ENCODE measurements around the gene PSMB7. TPM values are rescaled to one million over a fixed set of nuclear protein-coding genes. Genes with fewer than 3 reads are reported as not detected.

The PSMB7 gene
- total and polyA plus RNA-seq, 2 donors from 2014 or later = 105 to 250 TPM

GRCh38 chr9:124442826-124443225 lies 27.6 kb upstream of the PSMB7 start:
- Histone ChIP-seq H3K27ac (ENCODE audit: low read depth in 2 of 2, low read length in 2 of 2) (no peak overlapping the region), H3K27me3 (ENCODE audit: control insufficient read depth, insufficient read depth, low read length) (no peaks in the 10 kb centered on the region), H3K4me3 (ENCODE audit: low read length in 3 of 3) (no peak overlapping the region), H3K9ac (ENCODE audit: low read length in 3 of 3) (no peak overlapping the region), H3K4me1 (ENCODE audit: control insufficient read depth in 2 of 3, insufficient read depth in 2 of 3, low read depth in 1 of 3, low read length in 3 of 3) (no peaks in the 10 kb centered on the region), H3K9me3 (ENCODE audit: control insufficient read depth in 2 of 3, insufficient read depth in 1 of 3, low read length in 3 of 3) (peaks cover 0 to 3% (median 2%) of the 10 kb centered on the region in 3 donors), H3K36me3 (ENCODE audit: control insufficient read depth in 2 of 3, insufficient read depth in 3 of 3, low read length in 3 of 3) (no peaks in the 10 kb centered on the region)
- DNase-seq (no peak), FAIRE-seq (no peak)
- no peak for TF ChIP-seq CTCF (IDR thresholded peaks at IDR 0.05; ENCODE audit: borderline replicate concordance, extremely low read depth, insufficient read depth)
- intact Hi-C loops (cut with DNase I) = no loop called here

- Histone ChIP-seq H3K27ac (ENCODE audit: low read depth in 2 of 2, low read length in 2 of 2) (no peak overlapping the region), H3K9ac (ENCODE audit: low read length in 3 of 3) (no peak overlapping the region), H3K4me1 (ENCODE audit: control insufficient read depth in 2 of 3, insufficient read depth in 2 of 3, low read depth in 1 of 3, low read length in 3 of 3) (no peaks in the 10 kb centered on the region), H3K36me3 (ENCODE audit: control insufficient read depth in 2 of 3, insufficient read depth in 3 of 3, low read length in 3 of 3) (no peaks in the 10 kb centered on the region), H3K4me3 (ENCODE audit: low read length in 3 of 3) (no peak overlapping the region), H3K27me3 (ENCODE audit: control insufficient read depth, insufficient read depth, low read length) (no peaks in the 10 kb centered on the region), H3K9me3 (ENCODE audit: control insufficient read depth in 2 of 3, insufficient read depth in 1 of 3, low read length in 3 of 3) (peaks cover 0 to 3% (median 2%) of the 10 kb centered on the region in 3 donors)
- FAIRE-seq (no peak), DNase-seq (no peak)
- TF ChIP-seq CTCF (IDR thresholded peaks at IDR 0.05; ENCODE audit: borderline replicate concordance, extremely low read depth, insufficient read depth) = no peak
- intact Hi-C loops (cut with DNase I) = no loop called here
Measured at GRCh38 chr9:124442379-124442778, 27.1 kb upstream of the PSMB7 start.

- intact Hi-C loops (cut with DNase I) = no loop called here
- Histone ChIP-seq H3K27me3 (ENCODE audit: control insufficient read depth, insufficient read depth, low read length) (no peaks in the 10 kb centered on the region), H3K4me1 (ENCODE audit: control insufficient read depth in 2 of 3, insufficient read depth in 2 of 3, low read depth in 1 of 3, low read length in 3 of 3) (no peaks in the 10 kb centered on the region), H3K36me3 (ENCODE audit: control insufficient read depth in 2 of 3, insufficient read depth in 3 of 3, low read length in 3 of 3) (no peaks in the 10 kb centered on the region), H3K4me3 (ENCODE audit: low read length in 3 of 3) (no peak overlapping the region), H3K9ac (ENCODE audit: low read length in 3 of 3) (no peak overlapping the region), H3K27ac (ENCODE audit: low read depth in 2 of 2, low read length in 2 of 2) (no peak overlapping the region), H3K9me3 (ENCODE audit: control insufficient read depth in 2 of 3, insufficient read depth in 1 of 3, low read length in 3 of 3) (peaks cover 0 to 3% (median 2%) of the 10 kb centered on the region in 3 donors)
- DNase-seq = no peak
- no peak for FAIRE-seq
- no peak for TF ChIP-seq CTCF (IDR thresholded peaks at IDR 0.05; ENCODE audit: borderline replicate concordance, extremely low read depth, insufficient read depth)
Measured at GRCh38 chr9:124441291-124441690, 26.0 kb upstream of the PSMB7 start.

GRCh38 chr9:124440786-124441185 lies 25.5 kb upstream of the PSMB7 start:
- intact Hi-C loops (cut with DNase I) = no loop called here
- Histone ChIP-seq H3K9me3 (ENCODE audit: control insufficient read depth in 2 of 3, insufficient read depth in 1 of 3, low read length in 3 of 3) (peaks cover 0 to 3% (median 2%) of the 10 kb centered on the region in 3 donors), H3K4me3 (ENCODE audit: low read length in 3 of 3) (no peak overlapping the region), H3K27ac (ENCODE audit: low read depth in 2 of 2, low read length in 2 of 2) (no peak overlapping the region), H3K4me1 (ENCODE audit: control insufficient read depth in 2 of 3, insufficient read depth in 2 of 3, low read depth in 1 of 3, low read length in 3 of 3) (no peaks in the 10 kb centered on the region), H3K9ac (ENCODE audit: low read length in 3 of 3) (no peak overlapping the region), H3K36me3 (ENCODE audit: control insufficient read depth in 2 of 3, insufficient read depth in 3 of 3, low read length in 3 of 3) (no peaks in the 10 kb centered on the region), H3K27me3 (ENCODE audit: control insufficient read depth, insufficient read depth, low read length) (no peaks in the 10 kb centered on the region)
- TF ChIP-seq CTCF (IDR thresholded peaks at IDR 0.05; ENCODE audit: borderline replicate concordance, extremely low read depth, insufficient read depth) = no peak
- no peak for DNase-seq
- FAIRE-seq = no peak

Data from kidney (tissue), 14 donors.